ENCODE results near the gene UBR4. TPM values are rescaled to one million over a fixed set of nuclear protein-coding genes. Genes with fewer than 3 reads are reported as not detected.

UBR4 gene
- total and polyA plus RNA-seq, 10 of the 15 experiments (the other 5 are each of a cell fraction or from before 2014, with no cell fraction given), result 34.2 to 124 (median 56.2) TPM

DNA sequence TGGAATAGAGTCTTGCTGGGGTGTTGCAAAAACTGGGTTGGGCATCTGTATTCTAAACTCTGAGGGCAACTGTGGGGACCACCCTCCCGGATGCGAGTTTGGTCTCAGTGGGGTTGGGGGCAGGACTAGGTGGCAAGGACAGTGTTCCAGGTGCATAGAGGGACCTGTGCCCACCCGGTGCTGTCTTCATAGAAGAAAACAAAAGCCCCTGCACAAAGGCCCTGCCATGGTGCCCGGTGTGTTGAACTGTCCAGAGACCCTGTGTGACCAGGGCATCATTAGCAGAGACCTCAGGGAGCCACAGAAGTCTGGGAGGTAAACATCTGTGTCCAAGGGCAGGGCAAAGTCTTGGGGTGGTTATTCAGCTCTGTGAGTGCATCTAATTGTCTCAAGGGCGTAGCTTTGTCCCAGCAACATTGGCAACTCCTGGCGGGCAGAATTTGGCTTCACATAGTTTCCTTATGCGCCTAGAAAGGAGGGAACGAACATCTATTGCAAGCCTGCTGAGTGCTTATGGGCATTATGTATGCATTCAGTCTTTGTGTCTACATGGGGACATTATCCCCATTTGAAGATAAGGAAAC is 181.4 kb downstream of the UBR4 start (continued):
- TF ChIP-seq, protein P1, sequence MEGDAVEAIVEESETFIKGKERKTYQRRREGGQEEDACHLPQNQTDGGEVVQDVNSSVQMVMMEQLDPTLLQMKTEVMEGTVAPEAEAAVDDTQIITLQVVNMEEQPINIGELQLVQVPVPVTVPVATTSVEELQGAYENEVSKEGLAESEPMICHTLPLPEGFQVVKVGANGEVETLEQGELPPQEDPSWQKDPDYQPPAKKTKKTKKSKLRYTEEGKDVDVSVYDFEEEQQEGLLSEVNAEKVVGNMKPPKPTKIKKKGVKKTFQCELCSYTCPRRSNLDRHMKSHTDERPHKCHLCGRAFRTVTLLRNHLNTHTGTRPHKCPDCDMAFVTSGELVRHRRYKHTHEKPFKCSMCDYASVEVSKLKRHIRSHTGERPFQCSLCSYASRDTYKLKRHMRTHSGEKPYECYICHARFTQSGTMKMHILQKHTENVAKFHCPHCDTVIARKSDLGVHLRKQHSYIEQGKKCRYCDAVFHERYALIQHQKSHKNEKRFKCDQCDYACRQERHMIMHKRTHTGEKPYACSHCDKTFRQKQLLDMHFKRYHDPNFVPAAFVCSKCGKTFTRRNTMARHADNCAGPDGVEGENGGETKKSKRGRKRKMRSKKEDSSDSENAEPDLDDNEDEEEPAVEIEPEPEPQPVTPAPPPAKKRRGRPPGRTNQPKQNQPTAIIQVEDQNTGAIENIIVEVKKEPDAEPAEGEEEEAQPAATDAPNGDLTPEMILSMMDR (IDR thresholded peaks at IDR 0.05 in 2 of 3, conservative IDR thresholded peaks at IDR 0.05 in 1 of 3; ENCODE audit: control insufficient read depth in 2 of 3, extremely low read depth in 1 of 3, insufficient read depth in 1 of 3, low read depth in 3 of 3, low read length in 3 of 3), result no peak

DNA sequence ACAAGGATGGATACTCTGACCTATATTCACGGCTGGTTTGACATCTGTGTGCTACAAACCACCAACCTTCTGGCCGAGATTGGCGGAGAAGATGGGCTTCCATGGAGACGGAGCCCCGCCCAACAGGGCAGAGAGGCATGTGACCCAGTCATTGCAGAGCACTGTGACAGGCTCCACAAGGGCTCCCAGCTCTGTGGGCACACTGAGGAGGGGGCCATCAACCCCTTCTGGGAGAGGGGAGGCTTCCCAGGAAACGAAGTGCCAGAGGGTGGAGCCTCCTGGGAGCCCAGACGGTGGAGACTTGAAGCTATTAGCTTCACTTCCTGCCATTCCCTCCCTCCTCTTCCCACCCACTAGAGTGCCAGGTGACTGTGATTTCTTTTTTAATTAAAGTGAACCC is 182.0 kb downstream of the UBR4 start:
- no peak overlapping the region for H3K9ac ChIP-seq (ENCODE audit: control insufficient read depth, insufficient read depth, low read length)
- SMC1A ChIA-PET (ENCODE audit: uncharacterized antibody, unreplicated experiment), result interaction anchor here (0.6 kb wide), 1 partner anchor 30 kb away, joined by 4 read pairs; no protein-coding TSS in a partner anchor
- intact Hi-C loops (cut with micrococcal nuclease; ENCODE audit: unreplicated experiment) (no loop called here), in situ Hi-C loops (cut with MboI) (no loop called here)
- no peak for ATAC-seq
- H3K27ac ChIP-seq (ENCODE audit: control insufficient read depth, insufficient read depth), result no peak overlapping the region
- no peak for FAIRE-seq
- 13% methylated on average over 7 of the region's 7 CpGs for WGBS (ENCODE audit: insufficient coverage, insufficient replicate concordance, low lambda C conversion rate, missing lambda C conversion rate)
- H2AFZ ChIP-seq (ENCODE audit: control insufficient read depth, low read depth, low read length), result no peak overlapping the region
- no peaks in the 10 kb centered on the region for H3K36me3 ChIP-seq (ENCODE audit: control insufficient read depth in 2 of 2, insufficient read depth in 2 of 2, low read length in 1 of 2)
- CTCF ChIA-PET, result no interaction called here
- H3K79me2 ChIP-seq (ENCODE audit: control insufficient read depth, insufficient read depth, low read length), result no peaks in the 10 kb centered on the region
- TF ChIP-seq ZNF24 (IDR thresholded peaks at IDR 0.05) (no peak), SMAD5 (IDR thresholded peaks at IDR 0.05; ENCODE audit: low read depth) (no peak), LARP7 (IDR thresholded peaks at IDR 0.05) (no peak), TARDBP (IDR thresholded peaks at IDR 0.05; ENCODE audit: borderline replicate concordance) (no peak), EGR1 (IDR thresholded peaks at IDR 0.05; ENCODE audit: borderline replicate concordance in 1 of 2, low read depth in 2 of 2, low read length in 2 of 2) (no peak), ATF7 (IDR thresholded peaks at IDR 0.05; ENCODE audit: low read depth) (no peak), WRNIP1 (IDR thresholded peaks at IDR 0.05; ENCODE audit: borderline replicate concordance, low read depth, low read length) (no peak), RB1 (IDR thresholded peaks at IDR 0.05; ENCODE audit: borderline replicate concordance) (no peak), BCL3 (IDR thresholded peaks at IDR 0.05; ENCODE audit: borderline replicate concordance, insufficient read depth, low read depth, low read length, poor library complexity, severe bottlenecking) (no peak), CBFB (IDR thresholded peaks at IDR 0.05; ENCODE audit: low read depth) (no peak)
- TF ChIP-seq, protein P2, sequence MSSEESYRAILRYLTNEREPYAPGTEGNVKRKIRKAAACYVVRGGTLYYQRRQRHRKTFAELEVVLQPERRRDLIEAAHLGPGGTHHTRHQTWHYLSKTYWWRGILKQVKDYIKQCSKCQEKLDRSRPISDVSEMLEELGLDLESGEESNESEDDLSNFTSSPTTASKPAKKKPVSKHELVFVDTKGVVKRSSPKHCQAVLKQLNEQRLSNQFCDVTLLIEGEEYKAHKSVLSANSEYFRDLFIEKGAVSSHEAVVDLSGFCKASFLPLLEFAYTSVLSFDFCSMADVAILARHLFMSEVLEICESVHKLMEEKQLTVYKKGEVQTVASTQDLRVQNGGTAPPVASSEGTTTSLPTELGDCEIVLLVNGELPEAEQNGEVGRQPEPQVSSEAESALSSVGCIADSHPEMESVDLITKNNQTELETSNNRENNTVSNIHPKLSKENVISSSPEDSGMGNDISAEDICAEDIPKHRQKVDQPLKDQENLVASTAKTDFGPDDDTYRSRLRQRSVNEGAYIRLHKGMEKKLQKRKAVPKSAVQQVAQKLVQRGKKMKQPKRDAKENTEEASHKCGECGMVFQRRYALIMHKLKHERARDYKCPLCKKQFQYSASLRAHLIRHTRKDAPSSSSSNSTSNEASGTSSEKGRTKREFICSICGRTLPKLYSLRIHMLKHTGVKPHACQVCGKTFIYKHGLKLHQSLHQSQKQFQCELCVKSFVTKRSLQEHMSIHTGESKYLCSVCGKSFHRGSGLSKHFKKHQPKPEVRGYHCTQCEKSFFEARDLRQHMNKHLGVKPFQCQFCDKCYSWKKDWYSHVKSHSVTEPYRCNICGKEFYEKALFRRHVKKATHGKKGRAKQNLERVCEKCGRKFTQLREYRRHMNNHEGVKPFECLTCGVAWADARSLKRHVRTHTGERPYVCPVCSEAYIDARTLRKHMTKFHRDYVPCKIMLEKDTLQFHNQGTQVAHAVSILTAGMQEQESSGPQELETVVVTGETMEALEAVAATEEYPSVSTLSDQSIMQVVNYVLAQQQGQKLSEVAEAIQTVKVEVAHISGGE (CRISPR knock-in tag; IDR thresholded peaks at IDR 0.05), result no peak
- POLR2A ChIA-PET, result no interaction called here
- H3K4me1 ChIP-seq (ENCODE audit: control insufficient read depth, insufficient read depth, low read length), result no peaks in the 10 kb centered on the region
- RAD21 ChIA-PET (ENCODE audit: unreplicated experiment), result no interaction called here
- no peak overlapping the region for H3K4me3 ChIP-seq
- H3K9me3 ChIP-seq (replicated peaks; ENCODE audit: control insufficient read depth, insufficient read depth, low read length), result no peaks in the 10 kb centered on the region
- peaks cover 2 to 3% of the 10 kb centered on the region in 2 experiments; a peak in 3 of 4 replicates for H3K27me3 ChIP-seq (replicated peaks in 1 of 2; ENCODE audit: control insufficient read depth in 2 of 2, insufficient read depth in 2 of 2, low read length in 1 of 2)
- no peak overlapping the region for H3K4me2 ChIP-seq (ENCODE audit: control insufficient read depth, insufficient read depth)
- H4K20me1 ChIP-seq (ENCODE audit: control insufficient read depth, insufficient read depth), result no peaks in the 10 kb centered on the region
- no TSS peak for BruUV-seq (replicated peaks)
- DNase-seq (ENCODE audit: low read depth, low spot score), result no peak

Measured in GM12878 (cell line).